HG03175 (cell line): ENCODE data around the gene CARS2.
"Not testable (repeated sequence)": the region's sequence is repeated elsewhere in the genome, so short reads cannot be mapped to it uniquely, and the experiment has no call there.

ENCODE experiments used
- ATAC-seq: cut with Tn5 transposase; IDR thresholded peaks from one replicate; pipeline ENCODE4 v1.9.1; 2021; ENCODE audit warnings: mild to moderate bottlenecking, moderate library complexity; ENCODE audit not compliant: unreplicated experiment

Gene CARS2

GRCh38 chr13:110712081-110712848 is 6.3 kb upstream of the CARS2 start:
- ATAC-seq, result peak; percentile 30

GRCh38 chr13:110706570-110707372 is 855 bp upstream of the CARS2 start:
- ATAC-seq, result no peak

GRCh38 chr13:110705356-110705825 is 525 bp downstream of the CARS2 start:
- ATAC-seq, result no peak

GRCh38 chr13:110702591-110703526 is 3.1 kb downstream of the CARS2 start:
- ATAC-seq, result no peak

GRCh38 chr13:110702089-110702488 is 3.8 kb downstream of the CARS2 start:
- ATAC-seq, result no peak

GRCh38 chr13:110701061-110701460 is 4.9 kb downstream of the CARS2 start:
- not testable (repeated sequence) for ATAC-seq

- no peak for ATAC-seq
These were observed 5.3 kb downstream of the CARS2 start for GRCh38 chr13:110700641-110701040.

- no peak for ATAC-seq
These were observed 5.7 kb downstream of the CARS2 start for GRCh38 chr13:110700186-110700585.

GRCh38 chr13:110699148-110700145 is 6.5 kb downstream of the CARS2 start:
- ATAC-seq, result no peak

- ATAC-seq, result peak; percentile 86
These were observed 7.2 kb downstream of the CARS2 start for GRCh38 chr13:110698689-110699088.

- no peak for ATAC-seq
These were observed 8.1 kb downstream of the CARS2 start for GRCh38 chr13:110697842-110698241.

- no peak for ATAC-seq
These were observed 9.1 kb downstream of the CARS2 start for GRCh38 chr13:110696776-110697175.

GRCh38 chr13:110695774-110696173 is 10.1 kb downstream of the CARS2 start:
- ATAC-seq, result not testable (repeated sequence)

- ATAC-seq, result no peak
These were observed 15.4 kb downstream of the CARS2 start for GRCh38 chr13:110690516-110690915.

- no peak for ATAC-seq
These were observed 16.2 kb downstream of the CARS2 start for GRCh38 chr13:110689711-110690110.

- no peak for ATAC-seq
These were observed 16.9 kb downstream of the CARS2 start for GRCh38 chr13:110689041-110689440.

GRCh38 chr13:110687736-110688135 is 18.2 kb downstream of the CARS2 start:
- no peak for ATAC-seq

GRCh38 chr13:110685305-110686020 is 20.5 kb downstream of the CARS2 start:
- no peak for ATAC-seq
